CD4-positive, alpha-beta T cell treated with Interleukin-4 for 4 hours (primary cell): ENCODE data around the gene C19orf44.
"Not testable (repeated sequence)": the region's sequence is repeated elsewhere in the genome, so short reads cannot be mapped to it uniquely, and the experiment has no call there.

Experiments
- DNase-seq: peaks from one replicate; pipeline ENCODE4 v3.0.0-alpha.2; 2020

Gene C19orf44

DNA sequence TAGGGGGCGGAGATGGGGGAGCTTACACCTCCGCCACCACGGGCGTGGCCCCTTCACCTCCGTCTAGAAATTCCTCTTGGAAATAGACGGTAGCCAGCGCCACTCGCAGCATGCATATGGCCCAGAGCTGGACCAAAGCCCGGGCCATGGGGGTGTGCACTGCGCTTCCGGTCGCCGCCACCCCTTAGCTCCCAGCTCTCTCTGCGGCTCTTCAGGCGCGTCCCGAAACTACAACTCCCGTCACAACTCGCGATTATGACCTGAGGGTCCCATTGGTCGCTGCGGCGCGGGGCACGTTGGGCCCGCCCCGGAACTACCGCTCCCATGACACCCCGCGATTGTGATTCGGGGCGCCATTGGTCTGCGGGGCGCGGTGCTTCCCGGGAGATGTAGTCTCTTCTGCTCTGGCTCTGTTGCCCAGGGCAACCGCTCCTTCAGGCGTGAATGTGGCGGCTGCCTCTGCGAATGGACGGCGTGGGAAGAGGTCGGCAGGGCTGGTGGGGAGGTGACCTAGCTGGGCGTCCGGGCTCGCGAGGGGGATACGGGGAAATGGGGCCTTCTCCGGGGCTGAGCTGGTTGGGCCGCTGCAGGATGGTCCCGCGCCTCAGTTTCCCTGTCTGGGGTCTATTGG is at the start of gene C19orf44, which contains the start of gene CALR3:
Gene C19orf44 (plus strand): TSS at position 413 of the 631 bp plus-strand sequence. CDS start 4,399 bp downstream, outside the sequence.
Gene CALR3 (minus strand): TSS at position 186 of the 631 bp plus-strand sequence. CDS start 38 bp downstream, at position 148.
- peak; percentile 96 for DNase-seq

DNA sequence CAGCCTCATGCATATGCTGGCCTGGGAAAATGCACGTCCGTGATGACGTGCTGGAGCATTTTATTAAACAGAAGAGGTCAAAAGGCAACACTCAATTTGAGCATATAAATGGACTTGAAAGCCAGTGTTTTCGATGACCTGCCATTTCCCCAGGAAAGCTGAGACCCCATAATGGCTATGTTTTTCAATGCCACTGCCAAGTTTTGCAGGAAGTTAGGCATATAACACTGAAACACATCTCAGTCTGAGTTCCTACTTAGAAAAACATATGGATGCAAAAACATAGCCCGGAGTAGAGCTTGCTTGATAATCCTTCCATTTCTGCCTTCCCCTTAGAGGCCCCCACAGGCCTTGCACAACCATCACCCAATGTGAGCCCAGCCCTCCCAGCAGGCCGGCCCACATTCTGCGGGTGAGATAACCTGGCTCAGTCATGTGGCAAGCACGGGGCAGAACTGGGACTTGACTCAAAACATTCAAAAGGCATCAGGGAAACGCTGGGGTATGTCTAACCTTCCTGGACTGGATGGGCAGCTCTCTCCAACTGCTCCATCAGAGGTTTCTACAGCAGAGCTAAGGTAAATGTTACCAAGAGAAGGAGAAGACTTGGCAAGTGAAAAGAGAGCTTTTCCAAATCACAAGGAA is 49.3 kb upstream of the C19orf44 start:
- DNase-seq, result peak; percentile 41

DNA sequence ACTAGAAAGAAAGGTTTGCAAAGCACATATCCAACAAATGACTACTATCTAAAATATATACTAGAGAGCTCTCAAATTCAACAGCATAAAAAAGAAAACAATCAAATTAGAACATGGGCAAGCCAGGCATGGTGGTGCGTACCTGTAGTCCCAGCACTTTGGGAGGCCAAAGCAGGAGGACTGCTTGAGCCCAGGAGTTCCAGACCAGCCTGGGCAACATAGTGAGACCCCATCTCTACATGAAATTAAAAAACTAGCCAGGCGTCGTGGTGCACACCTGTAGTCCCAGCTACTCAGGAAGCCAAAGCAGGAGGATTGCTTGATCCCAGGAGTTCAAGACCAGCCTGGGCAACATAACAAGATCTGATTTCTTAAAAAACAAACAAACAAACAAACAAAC is 47.3 kb upstream of the C19orf44 start:
- not testable (repeated sequence) for DNase-seq

DNA sequence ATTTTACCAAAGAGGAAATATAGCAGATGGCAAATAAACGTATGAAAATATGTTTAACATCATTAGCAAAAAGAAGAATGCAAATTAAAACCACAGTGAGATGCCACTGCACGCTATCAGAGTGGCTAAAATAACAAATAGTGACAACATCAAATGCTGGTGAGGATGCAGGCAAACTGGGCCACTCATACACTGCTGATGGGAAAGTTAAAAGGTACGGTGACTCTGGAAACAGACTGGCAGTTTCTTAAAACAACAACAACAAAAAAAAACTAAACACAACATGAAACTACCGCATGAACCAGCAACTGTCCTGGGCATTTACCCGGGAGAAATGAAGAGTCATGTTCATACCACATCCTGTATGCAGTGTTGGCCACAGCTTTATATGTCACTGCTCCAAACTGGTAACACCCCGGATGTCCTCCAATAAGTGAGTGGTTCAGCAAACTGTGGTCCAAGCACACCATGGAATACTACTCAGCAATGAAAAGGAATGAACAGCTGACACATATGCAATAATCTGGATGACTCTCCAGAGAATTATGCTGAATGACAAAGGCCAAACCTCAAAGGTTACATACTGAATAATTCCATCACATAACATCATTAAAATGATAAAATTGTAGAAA is 46.7 kb upstream of the C19orf44 start:
- DNase-seq, result peak; percentile 76

DNA sequence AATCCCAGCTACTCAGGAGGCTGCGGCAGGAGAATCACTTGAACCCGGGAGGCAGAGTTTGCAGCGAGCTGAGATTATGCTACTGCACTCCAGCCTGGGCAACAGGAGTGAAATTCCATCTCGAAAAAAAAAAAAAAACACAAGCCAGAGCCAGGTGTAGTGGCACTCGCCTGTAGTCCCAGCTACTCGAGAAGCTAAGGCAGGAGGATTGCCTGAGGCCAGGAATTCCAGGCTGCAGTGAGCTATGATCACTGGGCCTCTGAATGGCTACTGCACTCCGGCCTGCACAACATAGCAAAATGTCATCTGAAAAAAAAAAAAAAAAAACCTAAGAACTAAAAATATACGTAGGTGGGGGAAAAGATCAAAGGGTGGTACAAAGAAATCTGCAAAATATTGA is 43.9 kb upstream of the C19orf44 start:
- DNase-seq, result no peak

DNA sequence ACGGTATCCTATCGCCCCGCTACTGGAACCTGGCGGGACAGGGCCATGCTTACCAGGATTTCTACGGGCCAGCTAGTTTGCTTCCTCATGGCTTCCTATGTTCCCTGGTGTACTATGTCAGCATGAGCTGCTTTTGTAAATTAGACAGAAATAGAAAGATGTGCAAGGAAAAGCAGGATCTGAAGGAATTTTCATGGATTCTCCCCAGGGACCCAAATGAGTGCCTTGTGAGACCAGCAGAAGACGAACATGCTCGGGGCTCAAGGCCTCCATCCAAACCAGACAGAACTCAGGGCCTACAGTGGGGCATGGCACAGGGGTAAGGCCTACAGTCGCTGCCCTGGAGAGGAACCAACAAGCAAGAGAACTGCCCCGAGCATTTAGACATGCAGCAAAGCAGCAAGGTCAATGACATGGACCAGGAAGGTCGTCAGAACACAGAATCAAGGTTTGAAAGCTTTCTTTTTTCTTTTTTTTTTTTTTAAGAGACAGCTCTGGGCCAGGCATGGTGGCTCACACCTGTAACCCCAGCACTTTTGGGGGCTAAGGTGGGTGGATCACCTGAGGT is 41.8 kb upstream of the C19orf44 start:
- DNase-seq, result no peak

DNA sequence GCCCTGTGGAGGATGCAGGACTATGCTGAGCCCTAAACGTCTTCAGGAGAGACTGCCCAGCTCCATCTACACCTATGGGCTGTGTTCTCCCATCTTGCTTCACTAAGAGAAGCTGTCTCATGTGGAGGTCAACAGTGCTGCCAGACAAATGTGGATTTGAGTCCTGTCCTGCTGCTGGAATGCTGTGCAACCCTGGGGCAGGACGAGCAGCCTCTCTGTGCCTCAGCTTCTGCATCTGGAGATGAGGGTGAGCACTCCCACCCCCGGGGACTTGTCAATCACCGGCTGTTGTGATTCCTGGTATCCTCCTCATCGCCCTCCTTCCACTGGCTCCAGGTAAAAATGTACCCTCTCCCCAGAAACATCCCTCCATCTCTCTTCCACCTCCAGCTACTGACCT is 40.7 kb upstream of the C19orf44 start:
- no peak for DNase-seq

DNA sequence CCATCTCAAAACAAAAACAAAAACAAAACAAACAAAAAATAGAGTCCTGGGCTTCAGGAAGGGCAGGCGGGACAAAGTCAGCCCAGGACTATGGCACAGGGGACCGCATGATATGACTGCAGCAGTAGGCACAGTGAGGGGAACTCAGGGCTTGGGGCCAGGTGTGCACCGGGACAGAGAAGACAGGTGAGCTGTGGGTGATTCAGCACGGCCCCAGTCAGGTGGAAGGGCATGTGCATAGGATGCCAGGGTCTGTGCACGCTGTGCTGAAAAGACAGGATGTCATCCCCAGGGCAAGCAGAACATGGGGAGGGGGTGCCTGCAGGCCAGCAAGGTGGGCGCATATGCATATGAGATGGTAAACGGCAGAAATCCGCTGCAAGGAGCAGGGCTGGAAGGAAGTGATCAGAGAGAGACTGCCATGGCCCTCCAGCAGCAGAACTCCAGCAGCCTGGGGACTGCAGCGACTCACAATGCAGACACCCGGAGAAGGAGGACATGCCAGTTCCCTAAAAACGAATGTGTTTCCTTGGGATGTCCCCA is 39.5 kb upstream of the C19orf44 start:
- DNase-seq, result no peak

DNA sequence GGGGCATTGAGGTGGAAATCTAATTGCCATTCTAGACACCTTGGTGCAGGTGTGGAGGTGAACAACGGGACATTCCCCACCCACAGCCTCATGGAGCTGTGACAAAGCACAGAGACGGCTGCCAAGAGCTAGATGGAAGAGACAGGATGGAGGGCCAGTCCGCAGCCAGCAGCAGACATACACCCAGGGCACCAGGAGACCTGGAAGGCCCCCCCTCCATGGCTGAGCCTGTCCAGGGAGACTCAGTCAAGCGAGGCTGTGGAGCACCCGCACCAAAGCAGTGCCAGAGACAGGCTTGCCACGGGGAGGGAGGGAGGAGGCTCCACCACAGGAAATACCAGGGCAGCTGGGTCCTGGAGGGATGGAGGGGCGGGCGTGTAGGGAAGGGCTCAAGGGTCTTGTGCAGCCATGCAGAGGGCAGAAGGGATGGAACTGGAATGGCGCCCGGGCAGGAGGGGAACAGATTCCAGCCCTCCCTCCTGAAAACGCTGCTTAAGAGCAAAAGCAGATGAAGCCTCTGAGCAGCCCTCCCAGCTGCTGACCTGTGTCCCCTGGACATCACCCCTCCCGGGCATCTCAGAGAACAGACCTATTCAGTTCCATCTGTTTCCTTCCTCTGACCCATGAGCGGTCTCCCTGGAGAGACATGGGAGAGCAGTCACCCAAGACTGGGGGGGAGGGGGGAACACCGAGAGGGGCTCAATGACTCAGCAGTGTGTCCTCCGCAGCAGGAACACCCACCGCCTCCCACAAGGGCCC is 38.8 kb upstream of the C19orf44 start:
- no peak for DNase-seq

DNA sequence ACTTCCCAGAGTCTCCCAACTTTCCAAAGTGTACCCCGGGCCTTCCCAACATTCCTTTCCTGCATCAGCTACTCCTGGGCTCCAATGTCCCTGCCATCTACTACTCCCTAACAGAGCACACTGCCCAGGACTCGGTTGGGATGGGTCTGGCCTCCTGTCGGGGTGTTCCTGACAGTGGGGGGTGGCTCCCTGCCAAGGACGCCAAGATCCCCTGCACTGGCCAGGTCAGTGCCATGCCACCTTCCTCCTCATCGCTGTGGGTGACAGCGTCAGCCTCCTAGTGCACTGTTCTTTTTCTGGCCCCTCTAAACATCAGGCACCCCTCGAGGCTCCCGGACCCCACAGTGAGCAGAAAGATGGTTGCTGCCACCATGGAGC is 38.3 kb upstream of the C19orf44 start:
- no peak for DNase-seq

DNA sequence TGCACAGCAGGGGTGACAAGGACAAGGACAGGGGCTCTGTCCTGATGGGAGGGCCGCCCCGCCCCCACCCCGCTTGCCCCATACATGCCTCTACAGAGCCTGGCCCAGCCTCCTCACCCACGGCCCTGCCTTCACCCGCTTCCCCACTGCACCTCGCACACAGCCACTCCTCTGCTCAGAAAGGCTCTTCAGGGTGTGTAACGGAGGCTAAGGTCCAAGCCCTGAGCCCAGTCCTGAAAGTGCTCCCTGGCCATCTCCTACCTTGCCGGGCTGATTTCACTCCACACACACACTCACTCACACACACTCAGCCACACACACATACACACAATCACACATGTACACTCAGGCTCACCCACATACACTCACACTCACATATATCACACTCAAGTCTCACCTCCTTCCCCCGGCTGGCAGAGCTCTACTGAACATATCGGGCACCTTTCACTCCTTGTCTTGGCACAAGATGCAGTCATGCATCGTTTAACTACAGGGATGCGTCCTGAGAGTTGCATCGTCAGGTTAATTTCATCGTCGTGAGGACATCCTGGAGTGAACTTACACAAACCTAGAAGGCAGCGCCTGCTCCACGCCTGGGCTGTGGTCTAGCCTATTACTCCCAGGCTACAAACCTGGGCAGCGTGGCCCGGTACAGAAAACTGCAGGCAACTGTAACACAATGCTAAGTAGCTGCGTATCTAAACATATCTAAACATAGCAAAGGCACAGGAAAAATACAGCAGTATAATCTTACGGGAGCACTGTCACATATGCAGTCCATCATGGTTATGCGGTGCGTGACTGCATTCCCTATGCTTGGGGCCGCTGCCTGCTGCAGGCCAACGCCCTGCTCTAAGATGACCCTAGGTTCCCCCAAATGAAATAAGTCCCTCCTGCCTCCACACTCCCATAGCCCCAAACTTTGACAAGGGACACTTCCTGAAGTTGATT is 37.5 kb upstream of the C19orf44 start:
- DNase-seq, result no peak

DNA sequence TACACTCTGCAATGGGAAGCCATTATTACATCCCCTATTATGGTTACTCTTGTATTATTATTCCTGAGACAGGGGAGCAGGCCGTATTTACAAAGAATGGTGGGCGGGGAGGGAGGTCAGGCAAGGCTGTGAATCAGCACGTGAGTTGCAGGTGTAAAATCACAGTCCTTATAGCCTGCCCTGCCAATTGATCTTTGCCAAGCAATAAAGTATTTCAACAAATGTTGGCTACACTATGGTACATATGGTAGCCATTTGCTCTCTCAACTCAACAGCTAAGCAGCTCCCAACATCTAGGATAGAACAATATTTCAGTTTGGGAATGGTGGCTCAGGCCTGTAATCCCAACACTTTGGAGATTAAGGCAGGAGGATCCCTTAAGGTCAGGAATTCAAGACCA is 36.5 kb upstream of the C19orf44 start:
- DNase-seq, result no peak

DNA sequence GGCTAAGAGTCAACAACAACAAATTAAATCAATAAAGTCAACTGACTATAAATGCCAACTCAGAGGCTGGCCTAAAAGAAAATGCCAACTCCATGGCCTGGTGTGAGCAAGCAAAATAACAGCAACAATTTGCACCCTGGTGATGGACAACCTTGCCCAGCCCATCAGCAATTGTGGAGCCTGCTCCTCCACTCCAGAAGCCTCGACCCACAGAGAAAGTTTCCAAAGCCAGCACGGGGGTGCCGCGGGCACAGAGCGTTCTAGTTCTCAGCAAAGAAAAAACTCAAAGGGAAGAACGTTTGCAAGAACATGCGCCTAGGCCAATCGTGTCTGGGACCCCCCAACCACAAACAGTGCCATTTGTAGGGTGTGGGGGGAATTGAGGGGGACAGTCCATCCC is 35.7 kb upstream of the C19orf44 start:
- DNase-seq, result no peak

DNA sequence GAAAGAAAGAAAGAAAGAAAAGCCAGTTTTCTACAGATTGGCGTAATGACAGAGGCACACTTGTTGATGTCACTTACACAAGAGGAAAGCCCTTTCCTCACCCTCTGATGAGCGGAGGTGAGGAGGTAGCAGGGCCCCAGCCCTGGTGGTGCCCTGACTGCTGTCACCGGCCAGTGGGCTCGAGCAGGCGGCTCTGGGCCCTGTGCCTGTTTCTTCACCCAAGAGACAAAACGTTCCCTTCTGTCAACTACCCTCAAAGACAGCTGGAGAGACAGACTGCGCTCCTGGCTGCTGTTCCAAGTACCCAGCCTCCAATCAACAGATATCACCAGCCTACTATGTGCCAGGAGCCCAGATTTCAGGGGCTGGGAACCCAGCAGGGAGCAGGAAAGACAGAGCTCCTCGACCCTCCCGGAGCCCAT is 34.6 kb upstream of the C19orf44 start:
- no peak for DNase-seq

DNA sequence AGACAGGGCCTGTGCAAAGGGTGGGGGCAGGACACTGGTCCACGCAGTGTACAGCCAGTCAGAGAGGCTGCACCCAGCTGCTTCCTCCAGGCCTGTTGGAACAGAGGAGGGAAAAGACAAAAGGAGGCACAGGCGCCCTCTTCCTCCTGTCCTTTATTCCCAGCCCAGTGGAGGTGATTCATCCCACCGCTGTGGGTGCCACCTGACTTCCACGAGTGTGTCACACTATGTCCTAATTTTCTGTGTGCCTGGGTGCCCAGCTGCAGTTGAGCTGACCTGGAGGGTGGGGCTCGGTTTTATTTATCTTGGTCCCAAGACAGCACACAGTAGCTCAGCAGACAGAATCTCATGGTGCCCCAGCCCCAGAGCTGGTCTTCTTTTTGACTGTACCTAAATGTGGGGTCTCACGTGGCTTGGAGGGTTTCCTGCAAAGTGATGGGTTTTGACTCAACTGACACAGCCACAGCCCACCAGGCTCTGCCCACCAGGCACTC is 33.4 kb upstream of the C19orf44 start:
- DNase-seq, result no peak

DNA sequence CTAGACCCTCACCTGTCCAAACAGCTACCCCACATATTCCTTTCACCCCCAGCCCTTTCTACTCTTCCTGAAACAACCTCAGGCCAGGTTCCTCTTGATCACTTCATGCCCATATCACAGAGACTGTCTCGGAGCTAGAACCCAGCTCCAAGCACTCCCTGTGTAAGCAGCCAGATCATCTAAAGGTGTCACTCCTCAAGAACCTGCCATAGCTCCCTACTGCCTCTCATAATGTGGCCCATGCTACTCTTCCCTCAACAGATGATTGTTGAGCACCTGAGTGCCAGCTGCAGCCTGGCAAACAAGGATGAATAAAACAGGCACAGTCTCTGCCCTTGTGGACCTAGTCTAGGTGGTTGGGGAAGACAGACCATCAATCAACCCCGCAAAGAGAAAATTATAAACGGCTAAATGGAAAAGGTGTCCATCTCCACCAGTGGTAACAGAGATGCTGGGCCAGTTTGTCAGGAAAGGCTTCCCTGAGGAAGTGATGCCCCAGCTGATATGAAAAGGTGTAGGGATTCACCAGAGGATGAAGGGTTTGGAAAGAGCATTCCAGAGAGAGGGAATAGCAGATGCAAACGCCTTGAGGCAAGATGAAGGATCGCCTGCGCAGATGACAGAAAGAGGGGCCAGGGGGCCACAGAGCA is 32.7 kb upstream of the C19orf44 start:
- DNase-seq, result no peak

DNA sequence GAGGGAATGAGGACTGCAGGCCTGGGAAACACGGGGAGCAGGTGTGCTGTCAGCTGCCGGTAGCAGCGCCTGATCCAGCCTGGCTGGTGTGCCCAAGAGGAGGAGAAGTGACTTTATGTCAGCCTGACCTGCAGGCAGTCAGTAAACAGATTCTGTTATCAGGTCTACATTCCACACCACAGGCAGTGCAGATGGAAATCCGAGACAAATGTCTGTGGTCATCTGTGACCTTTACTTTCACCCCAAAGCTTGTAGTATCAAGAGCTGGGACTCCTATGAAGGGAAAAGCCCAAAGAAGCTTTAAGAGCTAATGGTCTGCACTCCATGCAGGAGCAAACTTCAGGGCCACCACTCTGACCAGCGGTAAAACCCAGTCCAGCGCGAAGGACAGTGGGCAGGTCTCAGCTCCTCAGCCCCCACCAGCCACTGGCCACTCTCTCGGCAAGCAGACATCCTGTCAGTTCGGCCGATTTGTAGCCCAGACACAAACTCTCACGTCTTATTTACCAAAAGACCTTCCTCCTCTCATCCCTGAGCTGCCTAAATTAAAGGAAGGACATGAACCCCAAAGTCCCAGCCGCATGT is 32.1 kb upstream of the C19orf44 start:
- DNase-seq, result no peak

DNA sequence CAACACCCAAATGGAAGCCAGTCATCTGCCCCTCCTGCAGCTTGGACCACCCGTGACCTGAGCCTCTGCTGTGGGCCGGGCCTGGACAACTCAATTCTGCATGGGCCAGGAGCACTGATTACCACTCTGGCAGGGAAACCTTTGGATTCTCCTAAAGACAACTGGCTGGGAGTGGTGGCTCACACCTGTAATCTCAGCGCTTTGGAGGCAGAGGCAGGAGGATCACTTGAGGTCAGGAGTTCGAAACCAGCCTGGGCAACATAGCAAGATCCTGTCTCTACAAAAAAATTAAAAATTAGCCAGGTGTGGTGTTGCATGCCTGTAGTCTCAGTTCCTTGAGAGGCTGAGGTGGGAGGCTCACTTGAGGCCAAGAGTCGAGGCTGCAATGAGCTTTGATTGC is 31.0 kb upstream of the C19orf44 start:
- no peak for DNase-seq

DNA sequence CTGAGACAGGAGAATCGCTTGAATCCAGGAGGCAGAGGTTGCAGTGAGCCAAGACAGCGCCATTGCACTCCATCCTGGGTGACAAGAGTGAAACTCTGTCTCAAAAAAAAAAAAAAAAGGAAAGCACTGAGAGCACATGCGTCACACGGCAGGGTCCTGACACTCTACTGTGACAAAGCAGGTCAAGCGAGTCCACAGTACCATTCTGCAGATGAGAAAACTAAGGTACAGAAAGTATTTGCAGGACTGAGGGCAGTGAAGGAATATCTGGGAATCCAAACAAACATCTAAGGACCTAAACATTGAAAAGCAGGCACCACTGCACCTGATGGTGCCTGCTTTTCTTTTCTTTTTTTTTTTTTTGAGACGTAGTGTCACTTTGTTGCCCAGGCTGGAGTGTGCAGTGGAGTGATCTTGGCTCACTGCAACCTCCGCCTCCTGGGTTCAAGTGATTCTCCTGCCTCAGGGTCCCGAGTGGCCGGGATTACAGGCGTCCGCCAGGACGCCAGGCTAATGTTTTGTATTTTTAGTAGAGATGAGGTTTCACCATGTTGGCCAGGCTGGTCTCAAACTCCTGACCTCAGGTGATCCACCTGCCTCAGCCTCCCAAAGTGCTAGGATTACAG is 29.3 kb upstream of the C19orf44 start:
- not testable (repeated sequence) for DNase-seq

DNA sequence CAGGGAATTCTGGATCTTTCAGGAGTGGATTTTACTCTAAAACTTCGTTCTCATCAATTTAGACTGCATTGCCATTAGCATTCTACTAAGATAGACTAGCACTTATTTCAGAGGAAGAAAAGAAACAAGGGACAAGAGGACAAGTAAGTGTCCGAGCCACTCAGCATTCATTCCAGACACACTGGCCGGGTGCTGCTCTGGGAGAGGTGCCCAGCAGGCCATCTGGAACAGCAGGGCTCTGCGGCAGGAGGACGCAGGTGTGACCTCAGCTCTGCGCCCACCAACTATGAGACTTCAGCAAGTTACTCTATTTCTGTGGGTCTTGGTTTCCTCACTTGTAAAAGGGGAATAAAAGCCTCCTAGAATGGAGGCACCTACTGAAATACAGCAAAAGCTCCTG is 28.6 kb upstream of the C19orf44 start:
- no peak for DNase-seq
